Activated naive CD4-positive, alpha-beta T cell treated with anti-CD3 and anti-CD28 coated beads, Interleukin-2, amount 50 U/mL, for 72 hours (primary cell): ENCODE measurements around the gene SENP5. TPM values are rescaled to one million over a fixed set of nuclear protein-coding genes. Genes with fewer than 3 reads are reported as not detected.
A peak's percentile ranks its signal among the peaks of the same experiment; 100 is the strongest.
"Not testable (repeated sequence)": the region's sequence is repeated elsewhere in the genome, so short reads cannot be mapped to it uniquely, and the experiment has no call there.

Experiments used
- ATAC-seq, 2 donors: fragments of 150-1000 bp; cut with Tn5 transposase; 2 replicates each; pipeline ENCODE4 v1.10.0; 2021; ENCODE audit warnings: mild to moderate bottlenecking in 2 of 2, moderate library complexity in 2 of 2
- DNase-seq, 2 donors: peaks; one replicate each; pipeline ENCODE4 v3.0.0; 2021 to 2022; ENCODE audit warnings: low spot score in 2 of 2
- H3K27ac Mint-ChIP-seq, 2 donors: one replicate each; pipeline ENCODE4 v1.8.0; 2022; ENCODE audit warnings: mild to moderate bottlenecking in 2 of 2, mixed read lengths in 2 of 2
- H3K36me3 Mint-ChIP-seq, 2 donors: one replicate each; pipeline ENCODE4 v1.8.0; 2022; ENCODE audit warnings: mixed read lengths in 2 of 2
- H3K9me3 Mint-ChIP-seq, 2 donors: one replicate each; pipeline ENCODE4 v1.8.0; 2022; ENCODE audit warnings: mixed read lengths in 2 of 2
- total RNA-seq, 2 donors: library from RNA; stranded (reverse); gene quantifications; one replicate each; pipeline ENCODE4 v1.2.3, GENCODE V29; 2022

Gene SENP5
- total RNA-seq, 2 donors from 2014 or later = 29.1 to 37.0 TPM

DNA sequence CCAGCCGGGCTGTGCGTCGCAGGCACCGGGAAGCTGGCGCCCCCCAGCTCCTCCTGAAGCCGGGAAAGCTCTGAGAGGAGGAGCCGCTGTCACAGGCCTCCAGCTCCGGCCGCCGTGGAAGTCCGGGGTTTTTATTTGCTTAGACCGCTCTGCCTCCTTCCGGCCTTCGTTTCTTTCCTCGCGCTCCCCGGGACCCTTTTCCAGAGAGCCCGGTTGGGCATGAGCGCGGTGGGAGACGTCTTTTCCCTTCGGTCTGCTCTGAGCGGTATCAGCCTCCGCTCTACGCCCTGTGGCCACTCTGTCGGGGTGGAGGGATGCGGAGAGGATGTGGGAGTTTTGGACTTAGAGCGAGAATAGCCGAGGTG is 559 bp downstream of the SENP5 start:
- ATAC-seq = peak; percentile 4 to 29
- H3K36me3 Mint-ChIP-seq = peaks cover 5 to 7% of the 10 kb centered on the region in 2 donors
- DNase-seq = peak; percentile 19 to 58
- no peaks in the 10 kb centered on the region for H3K9me3 Mint-ChIP-seq
- H3K27ac Mint-ChIP-seq = peak overlapping the region; percentile 94 to 96

DNA sequence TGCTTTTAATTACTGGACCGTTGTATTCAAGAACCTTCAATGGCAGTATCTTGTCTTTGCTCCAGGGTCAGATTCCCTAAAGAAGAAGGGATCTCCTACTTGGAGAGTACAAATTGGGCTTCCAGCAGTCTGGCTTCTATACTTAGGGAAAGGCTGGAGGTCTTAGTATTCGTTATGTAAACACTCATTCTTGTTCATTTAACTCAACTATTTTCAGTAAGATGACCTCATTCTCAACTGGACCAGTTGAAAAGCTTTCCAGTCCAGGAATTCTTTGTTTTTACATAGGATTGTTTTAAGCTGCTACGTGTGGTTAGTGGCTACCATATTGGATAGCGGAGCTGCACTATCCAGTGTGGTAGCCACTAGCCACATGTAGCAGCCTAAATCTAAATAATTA is 4.6 kb downstream of the SENP5 start:
- Mint-ChIP-seq H3K36me3 (peaks cover 5 to 7% of the 10 kb centered on the region in 2 donors), H3K27ac (no peak overlapping the region), H3K9me3 (no peaks in the 10 kb centered on the region)
- no peak for DNase-seq
- ATAC-seq = no peak

GRCh38 chr3:196874511-196875094 is 6.9 kb downstream of the SENP5 start:
- DNase-seq, H3K27ac Mint-ChIP-seq, H3K9me3 Mint-ChIP-seq, ATAC-seq, H3K36me3 Mint-ChIP-seq: not testable (repeated sequence)

GRCh38 chr3:196875258-196875657 is 7.5 kb downstream of the SENP5 start:
- DNase-seq = no peak
- H3K27ac Mint-ChIP-seq = no peak overlapping the region
- H3K36me3 Mint-ChIP-seq = no peaks in the 10 kb centered on the region
- no peak for ATAC-seq
- H3K9me3 Mint-ChIP-seq = no peaks in the 10 kb centered on the region

GRCh38 chr3:196883361-196883760 is 15.6 kb downstream of the SENP5 start:
- DNase-seq = no peak
- H3K27ac Mint-ChIP-seq = peak overlapping the region; percentile 73 to 77

DNA sequence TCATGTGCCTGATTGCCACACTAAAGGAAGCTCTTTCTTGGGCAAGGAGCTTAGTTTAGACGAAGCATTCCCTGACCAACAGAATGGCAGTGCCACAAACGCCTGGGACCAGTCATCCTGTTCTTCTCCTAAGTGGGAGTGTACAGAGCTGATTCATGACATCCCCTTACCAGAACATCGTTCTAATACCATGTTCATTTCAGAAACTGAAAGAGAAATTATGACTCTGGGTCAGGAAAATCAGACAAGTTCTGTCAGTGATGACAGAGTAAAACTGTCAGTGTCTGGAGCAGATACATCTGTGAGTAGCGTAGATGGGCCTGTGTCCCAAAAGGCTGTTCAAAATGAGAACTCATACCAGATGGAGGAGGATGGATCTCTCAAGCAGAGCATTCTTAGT is 18.4 kb downstream of the SENP5 start:
- ATAC-seq (peak; percentile 67 to 91), DNase-seq (no peak)
- H3K36me3 Mint-ChIP-seq = peaks cover 0 to 5% of the 10 kb centered on the region in 2 donors
- H3K27ac Mint-ChIP-seq = peak overlapping the region; percentile 22
- no peaks in the 10 kb centered on the region for H3K9me3 Mint-ChIP-seq

More at GRCh38 chr3:196883361-196883760, 15.6 kb downstream of the SENP5 start:
- peak; percentile 56 to 91 for ATAC-seq
- Mint-ChIP-seq H3K36me3 (no peaks in the 10 kb centered on the region), H3K9me3 (no peaks in the 10 kb centered on the region)

GRCh38 chr3:196889844-196890708 is 22.4 kb downstream of the SENP5 start:
- Mint-ChIP-seq H3K36me3 (peaks cover 0 to 5% of the 10 kb centered on the region in 2 donors), H3K27ac (peak overlapping the region in 1 of 2 donors; percentile 15), H3K9me3 (no peaks in the 10 kb centered on the region)
- DNase-seq = no peak
- no peak for ATAC-seq

GRCh38 chr3:196894557-196895295 is 27.0 kb downstream of the SENP5 start:
- no peak for ATAC-seq
- DNase-seq = no peak
- H3K27ac Mint-ChIP-seq = no peak overlapping the region
- H3K36me3 Mint-ChIP-seq = peaks cover 0 to 5% of the 10 kb centered on the region in 2 donors
- H3K9me3 Mint-ChIP-seq = no peaks in the 10 kb centered on the region

- Mint-ChIP-seq H3K27ac (no peak overlapping the region), H3K36me3 (no peaks in the 10 kb centered on the region), H3K9me3 (no peaks in the 10 kb centered on the region)
- no peak for DNase-seq
- no peak for ATAC-seq
Measured at GRCh38 chr3:196896229-196896628, 28.5 kb downstream of the SENP5 start.

GRCh38 chr3:196901768-196902167 is 34.0 kb downstream of the SENP5 start:
- Mint-ChIP-seq H3K9me3 (no peaks in the 10 kb centered on the region), H3K27ac (no peak overlapping the region), H3K36me3 (peaks cover 12 to 15% of the 10 kb centered on the region in 2 donors)
- ATAC-seq (no peak), DNase-seq (no peak)

GRCh38 chr3:196902296-196902695 is 34.6 kb downstream of the SENP5 start:
- Mint-ChIP-seq H3K9me3 (no peaks in the 10 kb centered on the region), H3K36me3 (peaks cover 14 to 18% of the 10 kb centered on the region in 2 donors), H3K27ac (no peak overlapping the region)
- ATAC-seq = no peak
- DNase-seq = no peak

DNA sequence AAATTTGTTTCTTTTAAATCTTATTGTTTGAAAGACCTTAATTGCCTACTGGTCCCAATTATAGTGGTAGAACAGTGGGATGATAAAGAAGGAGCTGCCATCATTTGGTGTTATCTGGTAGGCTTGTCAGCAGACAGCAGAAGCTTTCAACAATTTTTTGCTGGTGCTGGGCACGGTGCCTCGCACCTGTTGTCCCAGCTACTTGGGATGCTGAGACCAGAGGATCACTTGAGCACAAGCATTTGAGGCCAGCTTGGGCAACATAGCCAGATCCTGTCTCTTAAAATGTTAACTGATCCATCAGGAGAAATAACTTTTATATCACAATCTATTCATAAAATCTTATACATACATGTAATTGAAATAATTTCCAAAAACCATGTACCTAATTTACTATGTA is 36.0 kb downstream of the SENP5 start:
- peaks cover 14 to 18% of the 10 kb centered on the region in 2 donors for H3K36me3 Mint-ChIP-seq
- no peak for DNase-seq

DNA sequence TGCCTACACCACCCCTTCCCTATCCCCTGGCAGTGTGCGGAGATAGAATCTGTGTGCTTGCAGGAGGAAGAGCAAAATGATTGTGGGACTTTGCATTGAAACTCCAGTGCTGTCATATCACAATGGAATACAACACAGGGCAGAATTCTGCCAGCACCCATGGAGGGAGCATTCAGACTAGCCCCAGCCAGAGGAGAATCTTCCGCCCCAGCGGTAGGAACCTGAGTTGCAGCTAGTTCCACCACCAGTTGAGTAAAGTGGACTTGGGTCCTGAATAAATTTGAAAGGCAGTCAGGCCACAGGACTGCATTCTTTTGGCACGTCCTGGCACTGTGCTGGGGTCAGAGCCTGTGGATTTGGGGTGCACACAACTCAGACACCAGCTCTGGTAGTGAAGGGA is 47.1 kb downstream of the SENP5 start:
- ATAC-seq (no peak), DNase-seq (no peak)
- Mint-ChIP-seq H3K27ac (no peak overlapping the region), H3K9me3 (no peaks in the 10 kb centered on the region), H3K36me3 (peaks cover 13 to 33% of the 10 kb centered on the region in 2 donors)

More for the DNA sequence above, 36.0 kb downstream of the SENP5 start:
- H3K27ac Mint-ChIP-seq = peak overlapping the region in 1 of 2 donors; percentile 39
- ATAC-seq = no peak
- no peaks in the 10 kb centered on the region for H3K9me3 Mint-ChIP-seq

DNA sequence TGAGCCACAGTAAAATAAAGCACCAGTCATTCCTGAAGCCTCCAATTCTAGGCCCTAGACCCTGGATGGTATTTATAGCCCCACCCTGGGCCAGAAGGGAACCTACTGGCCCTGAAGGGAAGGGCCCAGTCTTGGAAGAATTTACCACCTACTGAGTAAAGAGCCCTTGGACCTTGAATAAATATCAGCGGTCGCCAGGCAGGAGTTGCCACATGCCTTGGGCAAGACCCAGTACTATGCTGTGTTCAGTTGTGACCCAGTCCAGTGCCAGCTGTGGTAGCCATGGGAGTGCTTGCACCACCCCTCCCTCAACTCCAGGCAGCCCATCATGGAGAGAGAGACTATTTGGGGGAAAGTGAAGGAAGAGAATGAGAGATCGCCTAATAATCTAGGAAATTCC is 47.7 kb downstream of the SENP5 start:
- ATAC-seq (no peak), DNase-seq (no peak)
- peaks cover 13 to 33% of the 10 kb centered on the region in 2 donors for H3K36me3 Mint-ChIP-seq
- H3K27ac Mint-ChIP-seq = no peak overlapping the region
- H3K9me3 Mint-ChIP-seq = no peaks in the 10 kb centered on the region

- Mint-ChIP-seq H3K9me3 (no peaks in the 10 kb centered on the region), H3K27ac (no peak overlapping the region), H3K36me3 (peaks cover 13 to 33% of the 10 kb centered on the region in 2 donors)
- ATAC-seq (no peak), DNase-seq (no peak)
Measured at GRCh38 chr3:196916221-196916620, 48.5 kb downstream of the SENP5 start.

GRCh38 chr3:196916995-196917394 is 49.3 kb downstream of the SENP5 start:
- DNase-seq (no peak), ATAC-seq (no peak)
- Mint-ChIP-seq H3K36me3 (peaks cover 13 to 33% of the 10 kb centered on the region in 2 donors), H3K9me3 (no peaks in the 10 kb centered on the region), H3K27ac (no peak overlapping the region)

DNA sequence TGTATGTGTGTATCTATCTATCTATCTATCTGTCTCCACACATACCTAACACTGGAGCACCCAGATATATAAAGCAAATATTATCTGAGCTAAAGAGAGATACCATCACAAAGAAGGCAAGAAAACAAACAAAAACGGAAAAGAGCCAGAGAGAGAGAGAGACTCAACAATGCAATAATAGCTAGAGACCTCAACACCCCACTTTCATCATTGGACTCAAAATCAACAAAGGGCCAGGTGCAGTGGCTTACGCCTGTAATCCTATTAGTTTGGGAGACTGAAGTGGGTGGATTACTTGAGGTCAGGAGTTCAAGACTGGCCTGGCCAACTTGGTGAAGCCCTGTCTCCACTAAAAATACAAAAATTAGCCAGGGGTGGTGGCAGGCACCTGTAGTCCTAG is 51.2 kb downstream of the SENP5 start:
- Mint-ChIP-seq H3K9me3 (no peaks in the 10 kb centered on the region), H3K36me3 (peaks cover 13 to 30% of the 10 kb centered on the region in 2 donors), H3K27ac (peak overlapping the region in 1 of 2 donors; percentile 45)
- no peak for DNase-seq
- no peak for ATAC-seq
